Stimulated activated naive CD4-positive, alpha-beta T cell (primary cell): ENCODE data around the gene PALB2.

Experiments
- DNase-seq, 6 experiments: peaks; one replicate each; lab custom pipeline; 2025; lab: John Stamatoyannopoulos, UW

Gene PALB2

GRCh38 chr16:23581764-23582163, 59.3 kb downstream of the PALB2 start:
- DNase-seq, result no peak

DNA sequence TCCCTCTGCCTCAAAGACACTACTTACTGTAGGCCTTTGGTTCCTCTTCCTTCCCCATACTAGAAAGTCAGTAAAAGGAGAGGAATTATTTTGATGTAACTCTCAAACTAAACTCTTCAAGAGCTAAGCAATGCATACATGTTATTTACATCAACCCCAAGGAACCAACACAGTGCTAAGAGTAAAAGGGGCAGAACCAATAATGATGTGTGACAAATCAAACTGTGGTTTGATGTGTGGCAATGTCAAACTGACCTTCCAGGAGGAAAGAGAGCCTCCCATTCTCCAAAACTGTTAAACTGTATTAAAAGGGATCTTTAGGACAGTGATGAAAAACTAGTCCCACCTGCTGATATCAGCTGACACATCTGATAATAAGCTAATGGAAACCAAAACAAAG, 60.7 kb downstream of the PALB2 start:
- DNase-seq, result no peak

- no peak for DNase-seq
Observed at GRCh38 chr16:23579371-23579770, 61.7 kb downstream of the PALB2 start.

DNA sequence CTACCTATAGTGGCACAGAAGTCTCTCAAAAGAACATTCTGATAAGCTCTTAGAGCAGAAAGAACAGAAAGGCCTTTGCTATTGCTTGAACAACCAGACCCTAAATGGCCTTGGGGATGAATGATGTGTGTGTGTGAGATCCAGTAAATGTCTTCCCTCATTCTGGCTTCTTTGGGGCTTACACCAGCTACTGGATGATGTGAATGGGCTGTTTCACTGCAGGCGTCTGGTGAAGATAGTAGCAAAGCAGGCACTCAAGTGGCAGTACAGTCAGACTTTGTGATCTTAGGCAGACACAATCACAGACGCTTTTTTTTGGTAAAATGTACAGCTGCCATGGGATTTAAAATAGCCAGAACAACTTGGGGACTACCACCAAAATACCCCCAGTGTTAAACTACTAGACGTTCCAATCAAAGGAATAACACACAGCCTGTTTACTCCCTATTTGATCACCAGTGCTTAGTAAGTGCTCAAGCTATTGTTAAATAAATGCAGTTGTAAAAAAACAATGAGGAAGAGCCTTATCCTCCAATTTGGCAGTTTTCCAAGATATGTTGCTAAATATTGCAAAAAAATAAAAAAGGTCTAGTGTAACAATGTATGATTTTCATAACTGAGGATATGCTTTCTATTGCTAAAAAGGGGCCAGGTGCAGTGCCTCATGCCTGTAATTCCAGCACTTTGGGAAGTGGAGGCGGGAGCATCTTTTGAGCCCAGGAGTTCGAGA, 62.8 kb downstream of the PALB2 start:
- no peak for DNase-seq

GRCh38 chr16:23577493-23577892, 63.6 kb downstream of the PALB2 start:
- DNase-seq, result no peak

DNA sequence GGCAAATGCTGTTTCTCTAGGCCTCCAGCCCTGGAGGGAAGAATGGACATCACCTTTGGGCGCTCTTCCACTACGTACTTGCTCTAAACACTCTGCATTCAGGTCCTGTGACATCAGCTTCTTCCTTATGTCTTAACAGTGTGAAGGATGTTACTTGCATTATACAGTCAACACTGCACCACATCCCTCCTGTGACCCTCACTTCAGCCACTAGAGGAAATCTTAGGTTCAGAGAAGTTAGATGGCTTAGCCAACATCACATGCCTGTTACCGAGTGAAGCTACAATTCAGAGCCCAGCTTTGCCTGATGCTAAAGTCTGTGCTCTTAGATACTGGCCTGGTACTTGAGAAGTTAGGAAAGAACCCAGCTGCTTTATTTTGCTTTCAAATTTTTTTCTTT, 65.3 kb downstream of the PALB2 start:
- no peak for DNase-seq

DNA sequence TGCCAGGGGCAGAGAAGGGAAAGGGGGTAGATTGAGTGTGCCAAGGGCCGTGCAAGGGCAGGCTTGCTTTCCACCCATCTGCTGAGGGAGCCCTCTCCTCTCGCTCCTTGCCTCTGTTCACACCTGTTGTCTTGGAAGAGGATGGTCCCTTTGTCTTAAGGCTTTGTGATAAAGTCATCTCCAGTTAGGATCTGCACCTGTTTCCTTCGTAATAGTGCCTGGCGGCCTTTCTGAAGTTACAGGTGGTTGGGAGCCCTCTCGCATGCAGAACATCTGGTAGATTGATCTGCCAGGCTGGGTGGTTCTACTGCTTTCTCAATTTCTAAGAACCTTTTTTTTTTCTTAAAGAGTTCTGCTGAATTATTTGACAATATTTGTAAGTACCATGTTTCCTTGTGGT, 67.3 kb downstream of the PALB2 start:
- no peak for DNase-seq

DNA sequence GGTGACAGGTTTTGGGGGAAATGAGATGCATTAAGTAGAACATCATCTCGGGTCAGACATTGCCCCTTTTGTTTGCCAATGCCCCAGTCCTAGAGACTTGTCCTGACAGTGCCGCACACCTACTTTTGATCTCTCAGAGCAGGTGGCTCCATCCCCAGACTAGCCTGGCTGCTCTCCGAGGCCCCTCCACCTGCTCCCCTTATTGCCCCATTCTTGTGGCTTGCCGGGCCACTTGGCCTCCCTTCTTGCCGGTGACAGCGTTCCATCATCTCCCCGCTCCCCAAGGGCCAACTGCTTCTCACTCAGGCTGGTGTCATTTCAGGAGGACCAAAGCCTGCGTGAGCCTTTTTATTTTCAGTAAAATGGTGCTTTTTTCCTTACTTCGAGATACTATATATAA, 68.7 kb downstream of the PALB2 start:
- no peak for DNase-seq

DNA sequence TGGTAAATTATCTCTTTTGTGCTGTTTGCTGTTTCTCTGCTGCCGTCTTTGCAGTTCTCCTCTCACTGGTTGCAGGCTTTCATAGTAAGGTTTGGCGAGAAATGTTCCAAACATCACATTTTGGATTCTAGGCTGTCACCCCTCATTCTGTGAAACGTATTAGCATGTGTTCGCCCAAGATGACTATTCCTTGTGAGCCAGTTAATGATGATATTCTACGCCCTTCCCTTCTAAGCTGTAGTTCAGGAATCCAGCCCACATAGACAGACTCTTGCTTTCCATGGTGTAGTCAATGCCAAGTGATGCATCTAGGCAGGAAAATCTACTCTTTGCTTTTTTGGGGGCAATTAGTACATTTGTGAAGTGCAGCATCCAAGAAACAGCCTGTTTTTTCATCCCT, 69.2 kb downstream of the PALB2 start:
- no peak for DNase-seq

DNA sequence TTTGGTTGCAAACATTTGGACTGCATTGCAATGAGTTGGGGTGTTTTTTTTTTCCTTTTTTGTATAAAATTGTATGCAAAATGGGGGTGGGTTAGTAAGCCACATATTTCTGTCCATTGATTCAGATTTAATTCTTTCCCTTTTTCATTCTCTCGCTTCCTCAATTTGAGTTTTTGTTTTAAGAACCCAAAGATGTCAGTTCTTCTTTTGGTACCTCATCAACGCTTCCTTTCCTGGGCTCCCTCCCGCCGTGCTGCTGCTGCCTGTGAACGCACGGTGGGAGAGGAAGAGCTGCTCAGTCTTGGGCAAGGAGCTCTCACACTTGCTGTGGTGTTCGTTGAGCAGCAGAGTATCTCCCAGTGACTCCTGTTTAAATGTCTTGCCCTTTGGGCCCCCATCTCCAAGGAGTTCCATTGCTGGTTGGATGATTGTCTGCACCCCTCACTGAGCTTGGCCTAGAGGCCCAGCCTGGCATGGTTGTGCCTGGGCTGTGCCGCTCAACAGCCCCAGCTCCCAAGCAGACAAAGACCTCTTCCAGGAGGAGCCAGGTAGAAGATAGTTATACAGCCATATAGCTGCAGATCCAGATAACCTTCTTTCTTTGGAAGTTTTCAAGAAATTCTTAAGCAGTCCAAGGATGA, 70.0 kb downstream of the PALB2 start:
- no peak for DNase-seq

DNA sequence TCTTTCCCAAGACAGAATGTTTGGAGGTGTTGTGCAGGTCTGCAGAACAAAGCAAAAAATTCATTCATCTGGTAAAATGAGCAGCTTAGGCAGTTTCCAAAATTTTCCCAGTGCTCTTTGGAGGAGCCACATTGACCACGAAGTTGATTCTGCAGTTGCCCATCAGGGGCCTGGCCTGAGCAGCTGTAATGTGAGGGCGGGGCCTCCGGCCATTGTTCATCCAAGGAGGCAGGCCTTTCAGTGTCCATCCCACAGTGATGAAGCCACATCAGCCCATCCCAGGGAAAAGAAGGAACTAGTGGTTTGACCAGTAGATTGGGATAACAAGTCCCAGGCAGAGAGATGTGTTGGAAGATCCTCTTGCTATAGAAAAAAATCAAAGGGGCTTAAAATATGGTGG, 73.5 kb downstream of the PALB2 start:
- no peak for DNase-seq

- no peak for DNase-seq
Observed at GRCh38 chr16:23566724-23567123, 74.4 kb downstream of the PALB2 start.

DNA sequence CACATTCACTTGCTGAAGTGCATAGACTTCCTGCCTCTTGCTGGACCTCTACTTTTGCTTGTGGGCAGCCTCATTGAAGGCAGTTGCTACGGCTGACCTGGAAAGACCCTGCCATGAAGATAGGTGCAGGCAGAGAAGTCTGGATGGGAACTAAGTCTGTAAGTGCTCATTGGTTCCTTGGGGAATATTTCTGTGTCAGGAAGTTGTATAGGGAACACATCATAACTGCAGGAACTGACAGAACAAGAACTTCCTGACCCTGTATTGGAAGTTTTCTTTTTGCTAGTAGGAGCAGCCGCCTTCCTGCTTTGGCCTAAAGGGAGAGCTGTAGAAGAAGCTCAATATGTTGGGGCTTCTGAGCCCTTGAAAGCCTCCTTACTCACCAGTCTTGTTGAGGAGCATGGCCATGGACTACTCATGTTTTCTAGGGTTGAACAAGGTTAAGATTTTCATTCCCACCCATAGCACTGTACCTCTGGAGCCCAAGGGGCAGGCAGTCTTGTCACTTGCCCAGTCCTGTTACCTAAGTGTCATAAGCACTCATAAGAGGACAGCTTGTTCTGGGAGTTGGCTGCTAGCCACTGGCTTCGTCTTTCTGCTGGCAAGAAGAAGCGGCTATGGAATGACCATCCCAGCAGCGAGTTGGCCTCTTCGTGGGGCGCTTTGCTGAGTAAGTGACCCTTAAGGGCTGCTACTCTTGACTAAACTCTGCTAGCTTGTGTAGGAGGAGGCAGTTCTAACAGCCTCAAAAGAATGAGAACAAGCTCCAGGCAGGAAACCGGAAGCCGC, 76.3 kb downstream of the PALB2 start:
- DNase-seq, result no peak

- no peak for DNase-seq
Observed at GRCh38 chr16:23563186-23563585, 77.9 kb downstream of the PALB2 start.

GRCh38 chr16:23562505-23562904, 78.6 kb downstream of the PALB2 start:
- no peak for DNase-seq

GRCh38 chr16:23561586-23561985, 79.5 kb downstream of the PALB2 start:
- no peak for DNase-seq

GRCh38 chr16:23557779-23558702, 83.1 kb downstream of the PALB2 start:
- DNase-seq, result peak in 2 of 6 experiments; percentile 3 to 33

DNA sequence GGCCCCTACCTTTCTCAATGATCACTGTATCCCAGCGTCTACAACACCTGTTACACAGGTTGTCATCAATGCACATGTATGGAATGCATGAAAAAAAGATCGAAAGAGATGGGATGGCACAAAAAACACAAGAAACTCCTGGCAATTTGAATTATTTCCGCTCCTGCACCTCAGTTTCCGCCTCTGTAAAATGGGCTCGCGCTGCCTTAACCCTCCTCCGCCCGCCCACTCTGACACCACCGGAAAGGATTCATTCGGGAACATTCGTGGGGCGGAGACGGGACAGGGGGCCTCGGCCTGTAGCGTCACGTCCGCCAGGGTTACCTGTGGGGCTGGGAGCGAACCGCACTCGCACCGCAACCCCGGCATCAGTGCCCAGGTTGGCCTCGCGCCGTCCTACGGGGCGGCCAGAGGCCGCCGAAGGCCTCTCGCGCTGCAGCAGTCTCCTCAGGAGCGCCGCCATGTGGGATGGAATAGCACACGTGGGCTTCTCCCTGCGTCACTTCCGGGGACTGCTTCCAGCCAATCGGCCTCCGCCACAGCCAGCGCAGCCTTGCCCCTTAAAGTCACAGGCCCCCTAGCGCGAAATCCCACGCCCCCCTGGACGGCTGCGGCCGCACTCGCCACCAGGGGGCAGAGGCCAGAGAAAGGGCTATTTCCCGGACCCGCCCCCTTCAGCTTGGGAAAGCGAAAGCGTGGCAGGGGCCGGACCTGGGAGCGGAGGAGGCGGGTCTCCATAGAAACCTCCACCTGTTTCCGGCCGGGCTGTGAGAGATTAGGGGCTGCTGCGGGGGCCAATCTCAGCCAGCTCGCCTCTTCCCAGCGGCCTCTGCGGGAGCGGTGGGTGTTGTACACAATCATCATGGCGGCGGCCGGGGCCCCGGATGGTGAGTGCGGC, 84.0 kb downstream of the PALB2 start, which contains the start of the genes EARS2 and UBFD1:
Gene EARS2 (minus strand): TSS at position 470 of the 898 bp plus-strand sequence. CDS start 7 bp downstream, at position 463.
Gene UBFD1 (plus strand): TSS at position 847 of the 898 bp plus-strand sequence. CDS start 16 bp downstream, at position 863.
- DNase-seq, result peak; percentile 93 to 99 (median 98)

GRCh38 chr16:23554536-23554935, 86.6 kb downstream of the PALB2 start:
- DNase-seq, result no peak
